Tibial nerve (tissue), 4 donors: Measurements from ENCODE around the gene PDE3A. TPM values are rescaled to one million over a fixed set of nuclear protein-coding genes. Genes with fewer than 3 reads are reported as not detected.

Source experiments
- DNase-seq, 2 donors: peaks; one replicate each; pipeline ENCODE4 v3.0.0-alpha.2; 2019; ENCODE audit warnings: low spot score in 2 of 2
- H3K27ac ChIP-seq, 4 donors: fragments of 200-600 bp; sonication (generic) in 3 of 4; one replicate each; pipeline ENCODE4 v1.5.1; 2017 to 2019; ENCODE audit warnings: mild to moderate bottlenecking in 1 of 4
- H3K27me3 ChIP-seq, 2 donors: fragments of 200-600 bp; sonication (generic) in 1 of 2; one replicate each; pipeline versions ENCODE4 v1.5.1 to v1.6.0; 2017 to 2019
- H3K36me3 ChIP-seq, 3 donors: fragments of 200-600 bp; sonication (generic); one replicate each; pipeline ENCODE4 v1.5.1; 2018 to 2019
- H3K4me1 ChIP-seq, 4 donors: fragments of 200-600 bp; sonication (generic) in 3 of 4; one replicate each; pipeline ENCODE4 v1.5.1; 2017 to 2019
- H3K4me3 ChIP-seq, 4 donors: fragments of 200-600 bp; sonication (generic) in 3 of 4; one replicate each; pipeline ENCODE4 v1.5.1; 2017 to 2019; ENCODE audit warnings: mild to moderate bottlenecking in 1 of 4, moderate library complexity in 1 of 4
- H3K9me3 ChIP-seq, 4 donors: fragments of 200-600 bp; sonication (generic) in 3 of 4; one replicate each; pipeline ENCODE4 v1.5.1; 2017 to 2019
- EP300 ChIP-seq, 2 donors: sonication (generic); formaldehyde crosslinking; IDR thresholded peaks; one replicate each; pipeline ENCODE4 v1.6.1; 2017; ENCODE audit warnings: antibody characterized with exemption in 2 of 2, mild to moderate bottlenecking in 1 of 2
- POLR2A ChIP-seq, 2 donors: fragments of 450-650 bp; IDR thresholded peaks; one replicate each; pipeline ENCODE4 v1.6.1; 2017; ENCODE audit warnings: antibody characterized with exemption in 2 of 2, mild to moderate bottlenecking in 2 of 2, moderate library complexity in 2 of 2
- WGBS, 2 donors: methylation state at CpG; one replicate each; pipeline ENCODE4 v1.1.5; 2018; 5-methylcytosine and 5-hydroxymethylcytosine counted together
- total RNA-seq, 4 donors: library from RNA; depleted of rRNA; stranded (reverse); fragments of >200 nt; gene quantifications; one replicate each; pipeline ENCODE4 v1.1.0, GENCODE V29; 2016
- TF ChIP-seq, protein P1 (sequence below), 5 experiments: fragments of 200-600 bp in 3 of 5; fragments of 450-650 bp in 2 of 5; sonication (generic) in 3 of 5; IDR thresholded peaks; one replicate each; pipeline ENCODE4 v1.5.1; 2016 to 2019; ENCODE audit warnings: antibody characterized with exemption in 5 of 5, mild to moderate bottlenecking in 3 of 5, moderate library complexity in 2 of 5

Gene PDE3A
- total RNA-seq, 4 donors from 2014 or later, result 11.4 to 17.6 (median 12.9) TPM

DNA sequence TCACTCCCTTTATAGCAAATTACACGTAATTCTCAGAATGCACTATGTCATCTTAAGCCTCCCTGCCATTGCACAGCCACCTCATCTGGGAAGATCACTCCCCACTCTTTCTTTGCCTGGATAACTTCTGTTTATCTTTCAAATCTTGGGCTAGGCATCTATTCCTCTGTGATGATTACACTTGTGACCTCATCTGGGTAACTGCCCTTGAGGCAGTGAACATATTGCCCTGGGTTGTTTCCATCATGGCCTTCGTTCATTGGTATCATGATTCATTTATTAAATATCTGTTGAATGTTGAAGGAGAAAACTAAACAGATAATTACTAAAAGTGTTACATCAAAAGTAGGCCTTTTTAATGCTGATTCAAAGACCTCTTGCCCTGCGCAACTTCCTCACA, 26.2 kb upstream of the PDE3A start:
- Histone ChIP-seq H3K27me3 (no peaks in the 10 kb centered on the region), H3K9me3 (no peaks in the 10 kb centered on the region), H3K36me3 (no peaks in the 10 kb centered on the region), H3K4me3 (no peak overlapping the region), H3K4me1 (no peaks in the 10 kb centered on the region), H3K27ac (no peak overlapping the region)
- no peak for DNase-seq
- 86 to 92% methylated on average over 3 of the region's 3 CpGs for WGBS, 2 donors
- TF ChIP-seq EP300 (IDR thresholded peaks at IDR 0.05) (no peak), POLR2A (IDR thresholded peaks at IDR 0.05) (no peak)
- TF ChIP-seq, protein P1, sequence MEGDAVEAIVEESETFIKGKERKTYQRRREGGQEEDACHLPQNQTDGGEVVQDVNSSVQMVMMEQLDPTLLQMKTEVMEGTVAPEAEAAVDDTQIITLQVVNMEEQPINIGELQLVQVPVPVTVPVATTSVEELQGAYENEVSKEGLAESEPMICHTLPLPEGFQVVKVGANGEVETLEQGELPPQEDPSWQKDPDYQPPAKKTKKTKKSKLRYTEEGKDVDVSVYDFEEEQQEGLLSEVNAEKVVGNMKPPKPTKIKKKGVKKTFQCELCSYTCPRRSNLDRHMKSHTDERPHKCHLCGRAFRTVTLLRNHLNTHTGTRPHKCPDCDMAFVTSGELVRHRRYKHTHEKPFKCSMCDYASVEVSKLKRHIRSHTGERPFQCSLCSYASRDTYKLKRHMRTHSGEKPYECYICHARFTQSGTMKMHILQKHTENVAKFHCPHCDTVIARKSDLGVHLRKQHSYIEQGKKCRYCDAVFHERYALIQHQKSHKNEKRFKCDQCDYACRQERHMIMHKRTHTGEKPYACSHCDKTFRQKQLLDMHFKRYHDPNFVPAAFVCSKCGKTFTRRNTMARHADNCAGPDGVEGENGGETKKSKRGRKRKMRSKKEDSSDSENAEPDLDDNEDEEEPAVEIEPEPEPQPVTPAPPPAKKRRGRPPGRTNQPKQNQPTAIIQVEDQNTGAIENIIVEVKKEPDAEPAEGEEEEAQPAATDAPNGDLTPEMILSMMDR (IDR thresholded peaks at IDR 0.05), result no peak

- TF ChIP-seq EP300 (IDR thresholded peaks at IDR 0.05) (no peak), POLR2A (IDR thresholded peaks at IDR 0.05) (no peak)
- TF ChIP-seq, protein P1 (IDR thresholded peaks at IDR 0.05), result no peak
- 44 to 47% methylated on average over 3 of the region's 3 CpGs for WGBS, 2 donors
- Histone ChIP-seq H3K36me3 (no peaks in the 10 kb centered on the region), H3K4me1 (peaks cover 0 to under 1% (median 0%) of the 10 kb centered on the region in 4 donors), H3K27ac (no peak overlapping the region), H3K4me3 (no peak overlapping the region), H3K9me3 (no peaks in the 10 kb centered on the region), H3K27me3 (no peaks in the 10 kb centered on the region)
- no peak for DNase-seq
Measured at GRCh38 chr12:20345866-20346265, 22.5 kb upstream of the PDE3A start.

DNA sequence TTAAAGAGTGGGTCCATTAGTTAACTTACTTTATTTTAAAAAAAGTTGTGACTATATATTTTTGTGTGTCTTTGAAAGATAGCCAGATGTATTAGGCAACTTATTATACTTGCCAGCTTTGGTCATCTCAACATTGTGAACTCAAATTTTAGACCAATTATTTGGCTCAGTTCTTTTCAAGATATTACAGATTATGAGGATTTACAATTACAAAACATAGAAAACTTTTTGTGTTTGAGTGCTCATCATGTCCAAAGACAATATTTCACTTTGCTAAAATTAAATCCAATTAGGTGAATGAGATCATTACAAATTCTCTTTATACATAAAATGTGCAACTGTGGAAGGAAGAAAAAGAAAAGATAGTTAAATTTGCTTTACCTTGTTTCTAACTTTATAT, 18.3 kb upstream of the PDE3A start:
- no peaks in the 10 kb centered on the region for H3K36me3 ChIP-seq
- DNase-seq, result no peak
- H3K4me1 ChIP-seq, result peaks cover 0 to 6% (median 0%) of the 10 kb centered on the region in 4 donors
- no peaks in the 10 kb centered on the region for H3K9me3 ChIP-seq
- H3K27ac ChIP-seq, result no peak overlapping the region
- TF ChIP-seq, protein P1 (IDR thresholded peaks at IDR 0.05), result no peak
- TF ChIP-seq EP300 (IDR thresholded peaks at IDR 0.05) (no peak), POLR2A (IDR thresholded peaks at IDR 0.05) (no peak)
- H3K4me3 ChIP-seq, result no peak overlapping the region
- H3K27me3 ChIP-seq, result no peaks in the 10 kb centered on the region

DNA sequence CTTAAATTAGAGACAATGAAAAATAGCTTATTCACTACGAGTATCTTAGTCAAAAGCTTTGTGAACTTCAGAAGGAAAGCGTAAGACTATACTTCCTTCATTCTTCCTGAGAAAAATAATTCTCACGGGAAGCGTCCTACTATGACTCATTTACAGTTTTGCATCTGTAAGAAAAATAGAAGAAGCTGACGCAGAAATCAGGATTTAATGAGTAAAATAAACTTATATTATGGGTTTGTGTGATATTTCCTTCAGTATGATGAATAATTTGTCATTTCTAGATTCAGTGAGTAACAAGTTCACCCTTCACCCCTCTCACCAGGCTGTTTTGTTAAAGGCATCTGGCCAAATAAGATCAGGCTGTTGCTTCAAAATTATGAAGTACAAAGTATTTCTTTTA, 17.8 kb upstream of the PDE3A start:
- WGBS, 2 donors, result 34 to 35% methylated on average over 5 of the region's 5 CpGs

DNA sequence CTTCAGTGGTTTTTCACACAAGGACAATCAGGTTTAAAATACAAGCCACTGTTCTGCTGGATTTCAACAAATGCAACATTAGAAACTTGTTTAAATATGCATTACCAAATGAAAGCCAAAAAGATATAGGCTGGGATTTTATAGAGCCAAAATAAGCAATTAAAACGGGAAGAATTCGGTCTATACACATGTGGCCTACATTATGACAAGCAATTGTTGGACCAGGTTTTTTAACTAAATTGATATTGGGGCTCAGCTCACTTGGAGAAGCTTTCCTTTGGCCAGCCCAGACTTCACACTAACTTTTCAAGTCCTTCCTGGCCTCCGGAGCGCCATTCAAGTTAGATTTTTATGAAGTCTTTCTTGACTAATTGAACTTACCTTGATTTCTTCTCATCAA, 16.9 kb upstream of the PDE3A start:
- no peak overlapping the region for H3K27ac ChIP-seq

More for the DNA sequence above, 17.8 kb upstream of the PDE3A start:
- H3K4me3 ChIP-seq, result no peak overlapping the region
- H3K36me3 ChIP-seq, result no peaks in the 10 kb centered on the region
- TF ChIP-seq EP300 (IDR thresholded peaks at IDR 0.05) (no peak), POLR2A (IDR thresholded peaks at IDR 0.05) (no peak)
- TF ChIP-seq, protein P1 (IDR thresholded peaks at IDR 0.05), result no peak
- no peak for DNase-seq
- H3K9me3 ChIP-seq, result no peaks in the 10 kb centered on the region
- H3K4me1 ChIP-seq, result peaks cover 0 to 6% (median 0%) of the 10 kb centered on the region in 4 donors
- H3K27me3 ChIP-seq, result no peaks in the 10 kb centered on the region
- H3K27ac ChIP-seq, result no peak overlapping the region

More for the DNA sequence above, 16.9 kb upstream of the PDE3A start:
- WGBS, 2 donors, result 75 to 88% methylated on average over 4 of the region's 4 CpGs
- Histone ChIP-seq H3K36me3 (no peaks in the 10 kb centered on the region), H3K27me3 (no peaks in the 10 kb centered on the region), H3K4me3 (no peak overlapping the region), H3K9me3 (no peaks in the 10 kb centered on the region), H3K4me1 (peaks cover 0 to 6% (median 0%) of the 10 kb centered on the region in 4 donors)
- TF ChIP-seq POLR2A (IDR thresholded peaks at IDR 0.05) (no peak), EP300 (IDR thresholded peaks at IDR 0.05) (no peak)
- TF ChIP-seq, protein P1 (IDR thresholded peaks at IDR 0.05), result no peak
- DNase-seq, result no peak
